SK-N-SH treated with all-trans-retinoic acid at 6 μM for 48 hours (cell line): Measurements from ENCODE around the gene CDK5R1.

Experiments
- ATAC-seq: fragments of 200-7000 bp; cut with Tn5 transposase; 3 replicates; pipeline ENCODE4 v1.9.1; 2020; ENCODE audit warnings: mild to moderate bottlenecking, moderate library complexity
- ARNTL ChIP-seq: fragments of 450-650 bp; formaldehyde crosslinking; IDR thresholded peaks from 2 replicates; pipeline ENCODE4 v1.5.0; 2020; ENCODE audit warnings: low read depth, mild to moderate bottlenecking, moderate library complexity, borderline replicate concordance
- CREB5 ChIP-seq: fragments of 250-450 bp; sonication (Bioruptor Pico); IDR thresholded peaks from 2 replicates; pipeline ENCODE4 v1.5.1; 2020; ENCODE audit warnings: low read depth, mild to moderate bottlenecking, moderate library complexity
- CSDC2 ChIP-seq: fragments of 250-450 bp; sonication (Bioruptor Pico); IDR thresholded peaks from 2 replicates; pipeline ENCODE4 v1.5.0; 2020; ENCODE audit warnings: mild to moderate bottlenecking, moderate library complexity
- CSRNP3 ChIP-seq: fragments of 250-450 bp; sonication (Bioruptor Pico); IDR thresholded peaks from 2 replicates; pipeline ENCODE4 v1.5.1; 2021; ENCODE audit warnings: mild to moderate bottlenecking, moderate library complexity
- ESRRG ChIP-seq: fragments of 250-450 bp; sonication (Bioruptor Pico); IDR thresholded peaks from 2 replicates; pipeline ENCODE4 v1.6.1; 2021; ENCODE audit warnings: mild to moderate bottlenecking
- GLIS3 ChIP-seq: fragments of 250-450 bp; sonication (Bioruptor Pico); IDR thresholded peaks from 2 replicates; pipeline ENCODE4 v1.5.0; 2020; ENCODE audit warnings: mild to moderate bottlenecking, moderate library complexity
- ISL1 ChIP-seq: fragments of 250-450 bp; sonication (Bioruptor Pico); IDR thresholded peaks from 2 replicates; pipeline ENCODE4 v2.1.2; 2022; ENCODE audit warnings: mild to moderate bottlenecking, moderate library complexity
- OSR1 ChIP-seq: fragments of 250-450 bp; sonication (Bioruptor Pico); IDR thresholded peaks from 2 replicates; pipeline ENCODE4 v1.8.0; 2022; ENCODE audit warnings: moderate library complexity, mild to moderate bottlenecking, inconsistent platforms
- POU6F1 ChIP-seq: fragments of 250-450 bp; sonication (Bioruptor Pico); IDR thresholded peaks from 2 replicates; pipeline ENCODE4 v1.8.0; 2021; ENCODE audit warnings: low read depth, mild to moderate bottlenecking, moderate library complexity, borderline replicate concordance
- PPARA ChIP-seq: fragments of 250-450 bp; sonication (Bioruptor Pico); IDR thresholded peaks from 2 replicates; pipeline ENCODE4 v1.5.0; 2020; ENCODE audit warnings: mild to moderate bottlenecking, borderline replicate concordance
- SNAI2 ChIP-seq: fragments of 250-450 bp; sonication (Bioruptor Pico); IDR thresholded peaks from 2 replicates; pipeline ENCODE4 v1.5.0; 2020; ENCODE audit warnings: mild to moderate bottlenecking, moderate library complexity
- TCF4 ChIP-seq: fragments of 250-450 bp; sonication (Bioruptor Pico); IDR thresholded peaks from 2 replicates; pipeline ENCODE4 v1.8.0; 2021; ENCODE audit warnings: mild to moderate bottlenecking, moderate library complexity, borderline replicate concordance
- TOX ChIP-seq: fragments of 250-450 bp; sonication (Bioruptor Pico); IDR thresholded peaks from 2 replicates; pipeline ENCODE4 v1.8.0; 2021; ENCODE audit warnings: mild to moderate bottlenecking, moderate library complexity, borderline replicate concordance
- ZC3H10 ChIP-seq: fragments of 250-450 bp; sonication (Bioruptor Pico); IDR thresholded peaks from 2 replicates; pipeline ENCODE4 v1.5.1; 2021; ENCODE audit warnings: mild to moderate bottlenecking, moderate library complexity
- ZFP3 ChIP-seq: fragments of 250-450 bp; sonication (Bioruptor Pico); IDR thresholded peaks from 2 replicates; pipeline ENCODE4 v1.5.0; 2020; ENCODE audit warnings: mild to moderate bottlenecking, moderate library complexity
- ZFP30 ChIP-seq: fragments of 450-650 bp; formaldehyde crosslinking; IDR thresholded peaks from 2 replicates; pipeline ENCODE4 v1.5.0; 2022; ENCODE audit warnings: mild to moderate bottlenecking, moderate library complexity
- ZNF565 ChIP-seq: fragments of 450-650 bp; formaldehyde crosslinking; conservative IDR thresholded peaks from 2 replicates; pipeline ENCODE4 v1.5.0; 2020; ENCODE audit warnings: low read depth, mild to moderate bottlenecking, moderate library complexity
- ZNF70 ChIP-seq: fragments of 450-650 bp; formaldehyde crosslinking; IDR thresholded peaks from 2 replicates; pipeline ENCODE4 v1.5.0; 2020; ENCODE audit warnings: mild to moderate bottlenecking, moderate library complexity
- ZNF8 ChIP-seq: fragments of 450-650 bp; formaldehyde crosslinking; IDR thresholded peaks from 2 replicates; pipeline ENCODE4 v1.5.0; 2020; ENCODE audit warnings: mild to moderate bottlenecking, moderate library complexity
- TF ChIP-seq, protein P1 (sequence below): fragments of 250-450 bp; sonication (Bioruptor Pico); IDR thresholded peaks from 2 replicates; pipeline ENCODE4 v1.8.0; 2020; ENCODE audit warnings: mild to moderate bottlenecking, moderate library complexity, borderline replicate concordance
- TF ChIP-seq, protein P2 (sequence below): fragments of 250-450 bp; sonication (Bioruptor Pico); IDR thresholded peaks from 2 replicates; pipeline ENCODE4 v1.5.0; 2020; ENCODE audit warnings: mild to moderate bottlenecking, moderate library complexity

CDK5R1 gene

GRCh38 chr17:32479074-32479617, 7.6 kb upstream of the CDK5R1 start:
- ATAC-seq: no peak
- TF ChIP-seq POU6F1 (CRISPR knock-in tag): no peak
- TF ChIP-seq PPARA (CRISPR knock-in tag): no peak
- TF ChIP-seq CSDC2 (CRISPR knock-in tag): no peak
- no peak for TF ChIP-seq ZFP3 (CRISPR knock-in tag)
- TF ChIP-seq ZFP30: no peak
- no peak for TF ChIP-seq ARNTL
- TF ChIP-seq ZNF70 (CRISPR knock-in tag): no peak
- no peak for TF ChIP-seq GLIS3 (CRISPR knock-in tag)
- no peak for TF ChIP-seq ISL1 (CRISPR knock-in tag)
- no peak for TF ChIP-seq TCF4 (CRISPR knock-in tag)
- no peak for TF ChIP-seq OSR1
- no peak for TF ChIP-seq ZNF8 (CRISPR knock-in tag)
- no peak for TF ChIP-seq ESRRG (CRISPR knock-in tag)
- TF ChIP-seq, protein P1, sequence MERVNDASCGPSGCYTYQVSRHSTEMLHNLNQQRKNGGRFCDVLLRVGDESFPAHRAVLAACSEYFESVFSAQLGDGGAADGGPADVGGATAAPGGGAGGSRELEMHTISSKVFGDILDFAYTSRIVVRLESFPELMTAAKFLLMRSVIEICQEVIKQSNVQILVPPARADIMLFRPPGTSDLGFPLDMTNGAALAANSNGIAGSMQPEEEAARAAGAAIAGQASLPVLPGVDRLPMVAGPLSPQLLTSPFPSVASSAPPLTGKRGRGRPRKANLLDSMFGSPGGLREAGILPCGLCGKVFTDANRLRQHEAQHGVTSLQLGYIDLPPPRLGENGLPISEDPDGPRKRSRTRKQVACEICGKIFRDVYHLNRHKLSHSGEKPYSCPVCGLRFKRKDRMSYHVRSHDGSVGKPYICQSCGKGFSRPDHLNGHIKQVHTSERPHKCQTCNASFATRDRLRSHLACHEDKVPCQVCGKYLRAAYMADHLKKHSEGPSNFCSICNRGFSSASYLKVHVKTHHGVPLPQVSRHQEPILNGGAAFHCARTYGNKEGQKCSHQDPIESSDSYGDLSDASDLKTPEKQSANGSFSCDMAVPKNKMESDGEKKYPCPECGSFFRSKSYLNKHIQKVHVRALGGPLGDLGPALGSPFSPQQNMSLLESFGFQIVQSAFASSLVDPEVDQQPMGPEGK (CRISPR knock-in tag): no peak
- TF ChIP-seq CSRNP3 (CRISPR knock-in tag): no peak
- no peak for TF ChIP-seq SNAI2
- no peak for TF ChIP-seq TOX (CRISPR knock-in tag)
- no peak for TF ChIP-seq ZNF565
- TF ChIP-seq ZC3H10 (CRISPR knock-in tag): no peak
- TF ChIP-seq, all 23 proteins: peak for 0

GRCh38 chr17:32481193-32481592, 5.6 kb upstream of the CDK5R1 start:
- no peak for ATAC-seq
- TF ChIP-seq ZC3H10 (CRISPR knock-in tag): no peak
- TF ChIP-seq ARNTL: no peak
- no peak for TF ChIP-seq PPARA (CRISPR knock-in tag)
- no peak for TF ChIP-seq TOX (CRISPR knock-in tag)
- TF ChIP-seq, protein P2, sequence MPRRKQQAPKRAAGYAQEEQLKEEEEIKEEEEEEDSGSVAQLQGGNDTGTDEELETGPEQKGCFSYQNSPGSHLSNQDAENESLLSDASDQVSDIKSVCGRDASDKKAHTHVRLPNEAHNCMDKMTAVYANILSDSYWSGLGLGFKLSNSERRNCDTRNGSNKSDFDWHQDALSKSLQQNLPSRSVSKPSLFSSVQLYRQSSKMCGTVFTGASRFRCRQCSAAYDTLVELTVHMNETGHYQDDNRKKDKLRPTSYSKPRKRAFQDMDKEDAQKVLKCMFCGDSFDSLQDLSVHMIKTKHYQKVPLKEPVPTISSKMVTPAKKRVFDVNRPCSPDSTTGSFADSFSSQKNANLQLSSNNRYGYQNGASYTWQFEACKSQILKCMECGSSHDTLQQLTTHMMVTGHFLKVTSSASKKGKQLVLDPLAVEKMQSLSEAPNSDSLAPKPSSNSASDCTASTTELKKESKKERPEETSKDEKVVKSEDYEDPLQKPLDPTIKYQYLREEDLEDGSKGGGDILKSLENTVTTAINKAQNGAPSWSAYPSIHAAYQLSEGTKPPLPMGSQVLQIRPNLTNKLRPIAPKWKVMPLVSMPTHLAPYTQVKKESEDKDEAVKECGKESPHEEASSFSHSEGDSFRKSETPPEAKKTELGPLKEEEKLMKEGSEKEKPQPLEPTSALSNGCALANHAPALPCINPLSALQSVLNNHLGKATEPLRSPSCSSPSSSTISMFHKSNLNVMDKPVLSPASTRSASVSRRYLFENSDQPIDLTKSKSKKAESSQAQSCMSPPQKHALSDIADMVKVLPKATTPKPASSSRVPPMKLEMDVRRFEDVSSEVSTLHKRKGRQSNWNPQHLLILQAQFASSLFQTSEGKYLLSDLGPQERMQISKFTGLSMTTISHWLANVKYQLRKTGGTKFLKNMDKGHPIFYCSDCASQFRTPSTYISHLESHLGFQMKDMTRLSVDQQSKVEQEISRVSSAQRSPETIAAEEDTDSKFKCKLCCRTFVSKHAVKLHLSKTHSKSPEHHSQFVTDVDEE (CRISPR knock-in tag): no peak
- TF ChIP-seq ESRRG (CRISPR knock-in tag): no peak
- no peak for TF ChIP-seq CSRNP3 (CRISPR knock-in tag)
- TF ChIP-seq OSR1: no peak
- no peak for TF ChIP-seq POU6F1 (CRISPR knock-in tag)
- TF ChIP-seq CREB5 (CRISPR knock-in tag): no peak
- no peak for TF ChIP-seq ZNF565
- TF ChIP-seq CSDC2 (CRISPR knock-in tag): no peak
- TF ChIP-seq TCF4 (CRISPR knock-in tag): no peak
